Mucosa of descending colon (tissue), 3 donors: ENCODE data around the gene ANKS1B. TPM values are rescaled to one million over a fixed set of nuclear protein-coding genes. Genes with fewer than 3 reads are reported as not detected.

ENCODE experiments used
- ATAC-seq: fragments of 200-7000 bp; cut with Tn5 transposase; one replicate; pipeline ENCODE4 v1.9.1; 2020; ENCODE audit warnings: mild to moderate bottlenecking, moderate library complexity
- DNase-seq, 3 donors: peaks; one replicate each; pipeline ENCODE4 v3.0.0-alpha.2; 2020
- H3K36me3 ChIP-seq: fragments of 200-600 bp; one replicate; pipeline ENCODE4 v1.8.0; 2021; ENCODE audit warnings: low read depth, mild to moderate bottlenecking
- H3K4me1 ChIP-seq: fragments of 200-600 bp; one replicate; pipeline ENCODE4 v1.8.0; 2021; ENCODE audit warnings: low read depth, mild to moderate bottlenecking
- H3K4me3 ChIP-seq: fragments of 200-600 bp; one replicate; pipeline ENCODE4 v1.8.0; 2021; ENCODE audit warnings: mild to moderate bottlenecking
- H3K9me3 ChIP-seq: fragments of 200-600 bp; one replicate; pipeline ENCODE4 v1.8.0; 2021; ENCODE audit warnings: mild to moderate bottlenecking
- intact Hi-C, 2 donors: fragments of 100-400 bp; cut with DNase I in 1 of 2; cut with micrococcal nuclease in 1 of 2; formaldehyde crosslinking; loops; one replicate each; pipeline versions ENCODE4 v1.11.0 to v1.11.1; 2022; cut with DNase I, micrococcal nuclease
- total RNA-seq, 3 donors: library from RNA; stranded (reverse); fragmentation: NEBNext Ultra II Directional in 2 of 3; extraction: Animal tissue kit (Norgen Biotek cat#: 25700) in 2 of 3; gene quantifications; one replicate each; pipeline versions ENCODE4 v1.2.1 to v1.2.4, GENCODE V29; 2021 to 2023
- TF ChIP-seq, protein P1 (sequence below): fragments of 200-600 bp; IDR thresholded peaks from one replicate; pipeline ENCODE4 v1.8.0; 2022; ENCODE audit warnings: antibody characterized with exemption, mild to moderate bottlenecking
- donor health status: DM: no; HTN: no; CAD: no; lungs with moderate emphysema.
- donor health status: DM: no; HTN: no; CAD: no.
- donor health status: DM: no; HTN: yes; CAD: no.

The ANKS1B gene
- total RNA-seq, 3 donors from 2014 or later = 1.1 to 22.2 (median 2.3) TPM

DNA sequence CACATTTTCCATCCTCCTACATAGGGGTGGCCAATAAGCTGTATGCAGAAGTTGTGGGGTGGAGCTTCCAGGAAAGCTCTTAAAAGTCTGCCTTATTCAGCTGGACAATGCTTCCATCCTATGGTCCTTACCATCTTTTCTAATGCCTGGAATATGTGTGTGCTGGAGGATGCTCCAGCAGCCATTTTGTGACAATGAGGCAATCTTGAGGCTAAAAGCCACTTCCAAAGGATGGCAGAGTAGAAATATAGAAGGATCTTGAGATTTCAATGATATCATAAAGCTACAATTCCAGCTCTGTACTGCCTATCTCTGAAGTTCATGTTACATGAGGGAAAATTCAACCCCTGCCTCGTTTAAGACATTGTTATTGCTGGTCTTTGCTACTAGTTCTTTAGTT, 1244.0 kb downstream of the ANKS1B start:
- H3K4me3 ChIP-seq = no peak overlapping the region
- TF ChIP-seq, protein P1, sequence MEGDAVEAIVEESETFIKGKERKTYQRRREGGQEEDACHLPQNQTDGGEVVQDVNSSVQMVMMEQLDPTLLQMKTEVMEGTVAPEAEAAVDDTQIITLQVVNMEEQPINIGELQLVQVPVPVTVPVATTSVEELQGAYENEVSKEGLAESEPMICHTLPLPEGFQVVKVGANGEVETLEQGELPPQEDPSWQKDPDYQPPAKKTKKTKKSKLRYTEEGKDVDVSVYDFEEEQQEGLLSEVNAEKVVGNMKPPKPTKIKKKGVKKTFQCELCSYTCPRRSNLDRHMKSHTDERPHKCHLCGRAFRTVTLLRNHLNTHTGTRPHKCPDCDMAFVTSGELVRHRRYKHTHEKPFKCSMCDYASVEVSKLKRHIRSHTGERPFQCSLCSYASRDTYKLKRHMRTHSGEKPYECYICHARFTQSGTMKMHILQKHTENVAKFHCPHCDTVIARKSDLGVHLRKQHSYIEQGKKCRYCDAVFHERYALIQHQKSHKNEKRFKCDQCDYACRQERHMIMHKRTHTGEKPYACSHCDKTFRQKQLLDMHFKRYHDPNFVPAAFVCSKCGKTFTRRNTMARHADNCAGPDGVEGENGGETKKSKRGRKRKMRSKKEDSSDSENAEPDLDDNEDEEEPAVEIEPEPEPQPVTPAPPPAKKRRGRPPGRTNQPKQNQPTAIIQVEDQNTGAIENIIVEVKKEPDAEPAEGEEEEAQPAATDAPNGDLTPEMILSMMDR = no peak
- H3K36me3 ChIP-seq = no peaks in the 10 kb centered on the region
- no peaks in the 10 kb centered on the region for H3K9me3 ChIP-seq
- intact Hi-C loops = no loop called here
- no peak for ATAC-seq
- DNase-seq = no peak
- H3K4me1 ChIP-seq = no peaks in the 10 kb centered on the region

DNA sequence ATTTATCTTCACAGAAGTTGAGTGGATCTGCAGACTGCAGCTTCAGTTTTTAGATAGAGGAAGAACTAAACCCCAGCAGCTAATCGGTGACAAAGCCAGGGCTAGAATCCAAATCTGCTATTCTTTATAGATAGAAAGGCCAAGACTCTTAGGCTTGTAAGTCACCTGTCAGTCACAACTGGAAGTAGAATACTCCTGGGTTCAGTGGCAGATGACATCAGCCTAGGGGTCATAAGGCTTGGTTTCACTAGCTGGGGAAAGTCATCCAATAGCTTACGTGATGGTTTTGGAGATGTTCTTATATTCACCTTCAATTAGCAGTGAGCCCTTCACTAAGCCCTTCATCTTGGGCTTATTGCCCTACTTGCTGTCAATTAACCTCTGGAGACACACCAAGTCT, 1246.2 kb downstream of the ANKS1B start:
- Histone ChIP-seq H3K4me1 (no peaks in the 10 kb centered on the region), H3K9me3 (no peaks in the 10 kb centered on the region), H3K36me3 (no peaks in the 10 kb centered on the region), H3K4me3 (no peak overlapping the region)
- DNase-seq (no peak), ATAC-seq (no peak)
- TF ChIP-seq, protein P1 = no peak
- intact Hi-C loops = no loop called here

DNA sequence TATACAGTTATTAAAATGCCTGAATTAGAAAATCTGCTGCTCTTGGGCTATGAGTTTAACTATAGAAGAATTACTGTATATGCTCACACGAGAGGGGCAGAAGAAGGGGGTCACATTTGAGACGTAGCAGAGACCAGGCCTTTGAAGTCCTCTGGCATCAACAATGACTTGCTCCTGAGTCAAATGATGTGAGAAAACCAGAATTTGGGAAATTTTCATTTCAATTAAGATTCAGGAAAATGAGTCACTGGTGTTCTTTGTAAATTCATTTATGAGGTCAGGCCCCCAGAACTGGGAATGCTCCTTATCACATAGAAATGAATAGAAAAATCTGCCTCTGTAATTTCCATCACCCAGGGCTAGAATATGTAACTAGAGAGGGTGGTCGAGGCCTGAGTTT, 1246.7 kb downstream of the ANKS1B start:
- ATAC-seq (no peak), DNase-seq (no peak)
- Histone ChIP-seq H3K4me3 (no peak overlapping the region), H3K36me3 (no peaks in the 10 kb centered on the region), H3K4me1 (no peaks in the 10 kb centered on the region), H3K9me3 (no peaks in the 10 kb centered on the region)
- TF ChIP-seq, protein P1 = no peak
- intact Hi-C loops = no loop called here

DNA sequence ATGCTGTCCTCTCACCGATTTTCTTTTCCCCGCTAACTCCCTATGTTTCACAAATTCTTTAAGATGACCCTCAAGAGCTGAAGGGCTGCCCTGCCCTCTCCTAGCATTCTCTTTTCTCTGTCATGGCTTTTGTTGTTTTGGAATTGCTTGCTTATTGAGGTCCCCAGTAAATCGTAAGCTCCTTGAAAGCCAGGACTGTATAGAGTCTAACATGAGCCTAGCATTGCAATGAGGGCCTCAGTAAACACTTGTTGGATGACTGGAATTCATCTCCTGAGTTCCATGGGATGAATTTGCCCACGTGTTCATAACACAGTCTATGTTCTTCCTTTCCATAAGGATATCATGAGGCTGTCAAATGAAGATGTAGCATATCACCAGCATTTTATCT, 1247.4 kb downstream of the ANKS1B start:
- no peaks in the 10 kb centered on the region for H3K4me1 ChIP-seq
- intact Hi-C loops = no loop called here
- no peaks in the 10 kb centered on the region for H3K36me3 ChIP-seq
- no peaks in the 10 kb centered on the region for H3K9me3 ChIP-seq
- DNase-seq (no peak), ATAC-seq (no peak)
- TF ChIP-seq, protein P1 = no peak
- no peak overlapping the region for H3K4me3 ChIP-seq

DNA sequence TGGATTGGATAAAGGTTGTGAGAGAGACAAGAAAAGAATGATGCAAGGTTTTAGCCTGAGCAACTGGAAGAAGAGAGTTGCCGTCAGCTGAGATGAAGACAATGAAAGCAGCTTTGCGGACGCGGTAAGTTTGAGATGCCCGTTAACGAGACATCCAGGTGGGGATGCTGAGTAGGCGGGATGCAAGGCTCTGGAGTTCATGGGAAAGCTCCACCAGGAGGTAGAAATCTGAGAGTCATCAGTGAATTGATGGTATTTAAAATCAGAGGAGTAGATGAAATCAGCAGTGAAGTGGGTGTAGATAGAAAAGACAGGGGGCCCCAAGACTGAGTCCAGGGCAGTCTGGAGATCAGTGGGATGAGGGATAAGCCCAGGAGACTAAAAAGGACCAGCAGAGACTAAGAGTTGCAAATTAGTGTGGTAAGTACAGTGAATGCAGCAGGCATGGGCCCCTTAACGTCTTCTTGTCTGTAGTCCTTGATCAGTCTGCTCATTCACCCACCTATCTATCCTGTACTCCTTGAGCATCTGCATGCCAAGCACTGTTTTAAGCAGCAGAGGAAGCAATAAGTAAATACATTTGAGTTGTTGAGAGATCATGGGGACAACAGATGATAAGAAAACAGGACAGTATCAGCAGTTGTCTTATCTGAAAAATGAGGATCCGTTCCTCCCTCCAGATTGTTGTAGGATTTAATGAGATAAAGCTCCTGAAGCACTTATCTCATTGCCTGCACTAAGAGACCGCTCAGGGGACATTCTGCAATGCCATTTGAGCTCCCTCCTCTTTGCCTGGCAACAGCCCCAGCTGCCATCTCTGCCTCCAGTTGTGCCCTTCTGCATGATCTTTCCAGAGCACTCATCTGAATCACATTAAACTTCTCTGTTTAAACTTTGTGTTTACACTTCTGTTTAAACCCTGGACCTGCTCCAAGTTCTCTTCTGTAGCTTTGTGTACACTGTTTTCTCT, 1248.1 kb downstream of the ANKS1B start:
- peak in 1 of 3 donors; percentile 10 for DNase-seq
- H3K4me1 ChIP-seq = no peaks in the 10 kb centered on the region
- TF ChIP-seq, protein P1 = no peak
- intact Hi-C loops = no loop called here
- no peak overlapping the region for H3K4me3 ChIP-seq
- peak; percentile 27 for ATAC-seq
- H3K36me3 ChIP-seq = no peaks in the 10 kb centered on the region
- no peaks in the 10 kb centered on the region for H3K9me3 ChIP-seq
